A673 (cell line): Measurements from ENCODE around the gene RC3H1. TPM values are rescaled to one million over a fixed set of nuclear protein-coding genes. Genes with fewer than 3 reads are reported as not detected.

Experiments
- BruUV-seq: library from RNA; stranded (reverse); fragments of 400-500 nt; replicated peaks from 2 replicates; lab custom pipeline; 2021; lab: Mats Ljungman, UMichigan
- CTCF ChIA-PET: fragments of 300-600 bp; sonication (Branson Sonifier 250); formaldehyde crosslinking; loops from one replicate; lab custom pipeline; 2022; ENCODE audit warnings: antibody characterized with exemption; lab: Charles Lee
- POLR2A ChIA-PET: fragments of 300-600 bp; sonication (Branson Sonifier 250); formaldehyde crosslinking; loops from one replicate; lab custom pipeline; 2022; ENCODE audit warnings: antibody characterized with exemption; ENCODE audit not compliant: low non-redundant PET; lab: Charles Lee
- DNase-seq: peaks from one replicate; pipeline ENCODE4 v3.0.0-alpha.2; 2015; ENCODE audit warnings: low spot score
- H3K27ac ChIP-seq: fragments of 200-600 bp; sonication (generic); 2 replicates; pipeline ENCODE4 v1.5.1; 2016; ENCODE audit warnings: mixed run types, low read depth, mild to moderate bottlenecking, mixed read lengths, antibody characterized with exemption, low read length; ENCODE audit not compliant: poor library complexity, severe bottlenecking
- H3K27me3 ChIP-seq: fragments of 200-600 bp; sonication (generic); replicated peaks from 2 replicates; pipeline ENCODE4 v1.6.1; 2017; ENCODE audit warnings: mixed run types, low read depth, mild to moderate bottlenecking, mixed read lengths, antibody characterized with exemption, low read length; ENCODE audit not compliant: insufficient read depth, poor library complexity
- H3K36me3 ChIP-seq: fragments of 200-600 bp; sonication (generic); 2 replicates; pipeline ENCODE4 v1.6.1; 2016; ENCODE audit warnings: mixed run types, mild to moderate bottlenecking, mixed read lengths, antibody characterized with exemption, low read length; ENCODE audit not compliant: insufficient read depth, poor library complexity, severe bottlenecking
- H3K4me1 ChIP-seq: fragments of 200-600 bp; sonication (generic); 2 replicates; pipeline ENCODE4 v1.6.1; 2017; ENCODE audit warnings: mixed run types, mild to moderate bottlenecking, mixed read lengths, antibody characterized with exemption, low read length; ENCODE audit not compliant: insufficient read depth, poor library complexity, severe bottlenecking
- H3K4me3 ChIP-seq: fragments of 200-600 bp; sonication (generic); 2 replicates; pipeline ENCODE4 v1.5.1; 2016; ENCODE audit warnings: low read depth, mixed run types, mild to moderate bottlenecking, mixed read lengths, low read length; ENCODE audit not compliant: poor library complexity, severe bottlenecking
- H3K9me3 ChIP-seq: fragments of 200-600 bp; sonication (generic); 2 replicates; pipeline ENCODE4 v1.6.1; 2016; ENCODE audit warnings: mixed run types, low read depth, mild to moderate bottlenecking, mixed read lengths, antibody characterized with exemption, low read length; ENCODE audit not compliant: poor library complexity, severe bottlenecking
- CTCF ChIP-seq: fragments of 300-800, 200-600 bp; sonication (generic); conservative IDR thresholded peaks from 2 replicates; pipeline ENCODE4 v1.5.1; 2017; ENCODE audit warnings: low read depth, mild to moderate bottlenecking, antibody characterized with exemption, low read length, moderate library complexity, mixed read lengths
- EZH2 ChIP-seq: fragments of 200-600 bp; sonication (generic); IDR thresholded peaks from 2 replicates; pipeline ENCODE4 v1.6.1; 2017; ENCODE audit warnings: borderline replicate concordance, low read depth, mild to moderate bottlenecking, mixed read lengths, antibody characterized with exemption, low read length; ENCODE audit not compliant: poor library complexity, severe bottlenecking
- intact Hi-C: fragments of 100-400 bp; cut with micrococcal nuclease; formaldehyde crosslinking; loops from one replicate; pipeline ENCODE4 v1.10.0; 2022; ENCODE audit not compliant: unreplicated experiment
- total RNA-seq: library from RNA; stranded (reverse); gene quantifications from 2 replicates; pipeline ENCODE4 v1.2.3, GENCODE V29; 2021

The RC3H1 gene
- total RNA-seq, 1 experiment from 2014 or later: 27.2 TPM

GRCh38 chr1:174040387-174040786 lies 18.2 kb upstream of the RC3H1 start:
- H3K4me1 ChIP-seq: no peaks in the 10 kb centered on the region
- no peak for TF ChIP-seq EZH2
- no peak for TF ChIP-seq CTCF
- H3K27ac ChIP-seq: no peak overlapping the region
- H3K9me3 ChIP-seq: no peaks in the 10 kb centered on the region
- POLR2A ChIA-PET: no interaction called here
- H3K27me3 ChIP-seq: no peaks in the 10 kb centered on the region
- peak; percentile 35 for DNase-seq
- intact Hi-C loops: no loop called here
- no peak overlapping the region for H3K4me3 ChIP-seq
- no TSS peak for BruUV-seq
- CTCF ChIA-PET: no interaction called here
- no peaks in the 10 kb centered on the region for H3K36me3 ChIP-seq

GRCh38 chr1:174039027-174039426 lies 16.9 kb upstream of the RC3H1 start:
- ChIA-PET POLR2A (no interaction called here), CTCF (no interaction called here)
- Histone ChIP-seq H3K27ac (no peak overlapping the region), H3K4me1 (no peaks in the 10 kb centered on the region), H3K4me3 (no peak overlapping the region), H3K36me3 (no peaks in the 10 kb centered on the region), H3K9me3 (no peaks in the 10 kb centered on the region), H3K27me3 (no peaks in the 10 kb centered on the region)
- BruUV-seq: no TSS peak
- TF ChIP-seq CTCF (no peak), EZH2 (no peak)
- no peak for DNase-seq
- intact Hi-C loops: no loop called here

- Histone ChIP-seq H3K36me3 (no peaks in the 10 kb centered on the region), H3K4me3 (no peak overlapping the region), H3K27ac (no peak overlapping the region), H3K4me1 (no peaks in the 10 kb centered on the region), H3K27me3 (no peaks in the 10 kb centered on the region), H3K9me3 (no peaks in the 10 kb centered on the region)
- intact Hi-C loops: no loop called here
- POLR2A ChIA-PET: no interaction called here
- BruUV-seq: no TSS peak
- CTCF ChIA-PET: no interaction called here
- TF ChIP-seq CTCF (no peak), EZH2 (no peak)
- no peak for DNase-seq
These were observed 14.6 kb upstream of the RC3H1 start for GRCh38 chr1:174036798-174037197.
